ENCODE results near the gene GALNT10. TPM values are rescaled to one million over a fixed set of nuclear protein-coding genes. Genes with fewer than 3 reads are reported as not detected.

The GALNT10 gene
- total RNA-seq, 1 experiment from 2014 or later = 23.4 TPM

GRCh38 chr5:154269414-154269813 is 78.9 kb downstream of the GALNT10 start:
- intact Hi-C loops (cut with micrococcal nuclease; ENCODE audit: unreplicated experiment) = no loop called here
- no peak for DNase-seq
- ChIA-PET POLR2A (no interaction called here), CTCF (no interaction called here)
- Mint-ChIP-seq H3K4me3 (ENCODE audit: unreplicated experiment) (no peak overlapping the region), H3K27me3 (ENCODE audit: insufficient read depth, unreplicated experiment) (no peaks in the 10 kb centered on the region), H3K27ac (ENCODE audit: unreplicated experiment) (no peak overlapping the region), H3K4me1 (ENCODE audit: low read depth, unreplicated experiment) (peaks cover 10% of the 10 kb centered on the region), H3K9me3 (ENCODE audit: unreplicated experiment) (no peaks in the 10 kb centered on the region), H3K36me3 (ENCODE audit: insufficient read depth, unreplicated experiment) (no peaks in the 10 kb centered on the region)
- Histone ChIP-seq H3K4me3 (ENCODE audit: low read depth, low read length) (no peak overlapping the region), H3K9me3 (no peaks in the 10 kb centered on the region), H3K4me1 (peaks cover 4% of the 10 kb centered on the region), H3K36me3 (ENCODE audit: control insufficient read depth, insufficient read depth, low read length) (no peaks in the 10 kb centered on the region), H3K27me3 (replicated peaks; ENCODE audit: control insufficient read depth, insufficient read depth, low read length) (no peaks in the 10 kb centered on the region)
- no peak for TF ChIP-seq CTCF (IDR thresholded peaks at IDR 0.05; ENCODE audit: insufficient read depth in 1 of 2, low read depth in 1 of 2, low read length in 1 of 2, severe bottlenecking in 1 of 2, unreplicated experiment in 1 of 2)
- BruUV-seq (replicated peaks) = no TSS peak

GRCh38 chr5:154271466-154271865 is 80.9 kb downstream of the GALNT10 start:
- Mint-ChIP-seq H3K9me3 (ENCODE audit: unreplicated experiment) (no peaks in the 10 kb centered on the region), H3K4me3 (ENCODE audit: unreplicated experiment) (no peak overlapping the region), H3K27me3 (ENCODE audit: insufficient read depth, unreplicated experiment) (no peaks in the 10 kb centered on the region), H3K27ac (ENCODE audit: unreplicated experiment) (no peak overlapping the region), H3K4me1 (ENCODE audit: low read depth, unreplicated experiment) (peaks cover 10% of the 10 kb centered on the region), H3K36me3 (ENCODE audit: insufficient read depth, unreplicated experiment) (no peaks in the 10 kb centered on the region)
- H3K4me1 ChIP-seq = no peaks in the 10 kb centered on the region; the same call in 1 of the 2 replicates
- no peak for DNase-seq
- no peaks in the 10 kb centered on the region for H3K27me3 ChIP-seq (replicated peaks; ENCODE audit: control insufficient read depth, insufficient read depth, low read length)
- no peaks in the 10 kb centered on the region for H3K9me3 ChIP-seq
- CTCF ChIA-PET = no interaction called here
- POLR2A ChIA-PET = no interaction called here
- intact Hi-C loops (cut with micrococcal nuclease; ENCODE audit: unreplicated experiment) = no loop called here
- H3K36me3 ChIP-seq (ENCODE audit: control insufficient read depth, insufficient read depth, low read length) = no peaks in the 10 kb centered on the region
- no peak overlapping the region for H3K4me3 ChIP-seq (ENCODE audit: low read depth, low read length)
- no peak for TF ChIP-seq CTCF (IDR thresholded peaks at IDR 0.05; ENCODE audit: insufficient read depth in 1 of 2, low read depth in 1 of 2, low read length in 1 of 2, severe bottlenecking in 1 of 2, unreplicated experiment in 1 of 2)
- no TSS peak for BruUV-seq (replicated peaks)

GRCh38 chr5:154271936-154272514 is 81.5 kb downstream of the GALNT10 start:
- no peaks in the 10 kb centered on the region for H3K36me3 Mint-ChIP-seq (ENCODE audit: insufficient read depth, unreplicated experiment)
- no peaks in the 10 kb centered on the region; the same call in 1 of the 2 replicates for H3K4me1 ChIP-seq
- intact Hi-C loops (cut with micrococcal nuclease; ENCODE audit: unreplicated experiment) = no loop called here

More at GRCh38 chr5:154271936-154272514, 81.5 kb downstream of the GALNT10 start:
- peaks cover 10% of the 10 kb centered on the region for H3K4me1 Mint-ChIP-seq (ENCODE audit: low read depth, unreplicated experiment)
- H3K4me3 ChIP-seq (ENCODE audit: low read depth, low read length) = no peak overlapping the region
- DNase-seq = no peak
- no peaks in the 10 kb centered on the region for H3K36me3 ChIP-seq (ENCODE audit: control insufficient read depth, insufficient read depth, low read length)
- no peak overlapping the region for H3K27ac Mint-ChIP-seq (ENCODE audit: unreplicated experiment)
- CTCF ChIA-PET = no interaction called here
- no peaks in the 10 kb centered on the region for H3K27me3 Mint-ChIP-seq (ENCODE audit: insufficient read depth, unreplicated experiment)
- no peaks in the 10 kb centered on the region for H3K9me3 ChIP-seq
- no peak overlapping the region for H3K4me3 Mint-ChIP-seq (ENCODE audit: unreplicated experiment)
- no peak for TF ChIP-seq CTCF (IDR thresholded peaks at IDR 0.05; ENCODE audit: insufficient read depth in 1 of 2, low read depth in 1 of 2, low read length in 1 of 2, severe bottlenecking in 1 of 2, unreplicated experiment in 1 of 2)
- no peaks in the 10 kb centered on the region for H3K27me3 ChIP-seq (replicated peaks; ENCODE audit: control insufficient read depth, insufficient read depth, low read length)
- no TSS peak for BruUV-seq (replicated peaks)
- POLR2A ChIA-PET = no interaction called here
- no peaks in the 10 kb centered on the region for H3K9me3 Mint-ChIP-seq (ENCODE audit: unreplicated experiment)
